HT1080 (cell line): ENCODE measurements around the gene TBL1XR1. TPM values are rescaled to one million over a fixed set of nuclear protein-coding genes. Genes with fewer than 3 reads are reported as not detected.

Experiments
- small RNA-seq: library from RNA; depleted of rRNA; stranded (forward); fragments of <200 nt; gene quantifications from one replicate; pipeline ENCODE3, GENCODE V24; 2014
- total RNA-seq: library from RNA; depleted of rRNA; stranded (reverse); fragments of >200 nt; shearing (Covaris generic); gene quantifications from 2 replicates; pipeline ENCODE4 v1.2.3, GENCODE V29; 2014

The TBL1XR1 gene
- total RNA-seq, 1 experiment from 2014 or later: 158 TPM

Small RNAs within 50 kb of the gene (small RNA-seq; reads per million reads assigned to genes)
- gene RF00019 (not detected), gene RNU6-681P (not detected)
